ENCODE measurements around the gene VPS8.
A peak's percentile ranks its signal among the peaks of the same experiment; 100 is the strongest.

DNA sequence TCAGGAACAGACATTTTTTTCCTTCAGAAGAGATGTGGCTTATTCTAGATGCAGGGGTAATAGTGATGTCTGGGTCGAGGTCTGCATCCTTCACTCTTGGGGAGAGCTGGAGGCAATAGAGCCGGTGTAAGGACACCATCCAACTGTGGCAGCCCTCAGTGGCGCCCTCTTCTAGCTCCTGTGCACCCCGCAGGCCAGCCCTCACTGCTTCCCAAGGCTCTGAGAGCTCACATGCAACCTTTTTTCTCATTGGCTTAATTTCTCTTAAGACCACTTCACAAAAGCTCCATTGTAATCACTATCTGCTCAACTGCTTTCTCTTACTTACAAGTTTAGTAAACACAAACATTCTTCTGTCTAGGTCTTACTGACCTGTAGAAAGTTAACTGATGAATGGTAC lies 3.9 kb upstream of the VPS8 start:
- TF ChIP-seq EZH2phosphoT487 (conservative IDR thresholded peaks at IDR 0.05; ENCODE audit: low read length) = no peak
- TF ChIP-seq, protein P1, sequence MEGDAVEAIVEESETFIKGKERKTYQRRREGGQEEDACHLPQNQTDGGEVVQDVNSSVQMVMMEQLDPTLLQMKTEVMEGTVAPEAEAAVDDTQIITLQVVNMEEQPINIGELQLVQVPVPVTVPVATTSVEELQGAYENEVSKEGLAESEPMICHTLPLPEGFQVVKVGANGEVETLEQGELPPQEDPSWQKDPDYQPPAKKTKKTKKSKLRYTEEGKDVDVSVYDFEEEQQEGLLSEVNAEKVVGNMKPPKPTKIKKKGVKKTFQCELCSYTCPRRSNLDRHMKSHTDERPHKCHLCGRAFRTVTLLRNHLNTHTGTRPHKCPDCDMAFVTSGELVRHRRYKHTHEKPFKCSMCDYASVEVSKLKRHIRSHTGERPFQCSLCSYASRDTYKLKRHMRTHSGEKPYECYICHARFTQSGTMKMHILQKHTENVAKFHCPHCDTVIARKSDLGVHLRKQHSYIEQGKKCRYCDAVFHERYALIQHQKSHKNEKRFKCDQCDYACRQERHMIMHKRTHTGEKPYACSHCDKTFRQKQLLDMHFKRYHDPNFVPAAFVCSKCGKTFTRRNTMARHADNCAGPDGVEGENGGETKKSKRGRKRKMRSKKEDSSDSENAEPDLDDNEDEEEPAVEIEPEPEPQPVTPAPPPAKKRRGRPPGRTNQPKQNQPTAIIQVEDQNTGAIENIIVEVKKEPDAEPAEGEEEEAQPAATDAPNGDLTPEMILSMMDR (IDR thresholded peaks at IDR 0.05; ENCODE audit: insufficient read depth, low read length, poor library complexity, severe bottlenecking) = peak; percentile 9

Data from SU-DHL-6 (cell line).